Transverse colon (tissue), 4 donors: ENCODE data around the gene NRIP3.

Experiments used
- EP300 ChIP-seq: sonication (generic); formaldehyde crosslinking; IDR thresholded peaks from one replicate; pipeline ENCODE4 v1.6.1; 2017; ENCODE audit warnings: antibody characterized with exemption, low read depth
- POLR2A ChIP-seq: fragments of 450-650 bp; IDR thresholded peaks from one replicate; pipeline ENCODE4 v1.6.1; 2016; ENCODE audit warnings: antibody characterized with exemption, mild to moderate bottlenecking, moderate library complexity
- POLR2AphosphoS5 ChIP-seq, 3 donors: sonication (generic); formaldehyde crosslinking; IDR thresholded peaks; one replicate each; pipeline ENCODE4 v1.6.1; 2016; ENCODE audit warnings: antibody characterized with exemption in 3 of 3
- TF ChIP-seq, protein P1 (sequence below), 5 experiments: fragments of 200-600 bp in 3 of 5; fragments of 450-650 bp in 2 of 5; sonication (generic) in 3 of 5; IDR thresholded peaks; 1 replicate in 2 of 5; 2 replicates in 3 of 5; pipeline ENCODE4 v1.5.1; 2016 to 2017; ENCODE audit warnings: antibody characterized with exemption in 5 of 5, inconsistent platforms in 3 of 5, mild to moderate bottlenecking in 2 of 5, moderate library complexity in 1 of 5

DNA sequence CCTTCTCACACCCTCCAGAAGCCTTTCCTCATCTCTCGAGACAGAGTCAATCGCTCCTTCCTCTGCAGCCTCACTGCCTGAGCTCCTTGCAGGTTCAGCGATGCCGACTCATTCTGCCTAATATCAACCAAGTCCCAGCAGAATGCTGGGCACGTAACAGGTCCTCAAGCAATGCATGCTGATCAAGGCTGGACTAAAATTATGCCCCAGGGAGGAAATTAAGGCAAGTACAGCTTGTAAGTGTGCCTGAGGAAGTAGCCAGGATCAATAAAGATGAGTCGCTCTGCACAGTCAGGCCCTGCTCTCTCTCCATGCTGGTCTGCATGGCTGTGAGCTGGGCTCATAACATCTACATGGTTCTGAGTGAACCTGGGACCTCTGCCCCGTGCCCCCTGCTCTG lies 25.6 kb upstream of the NRIP3 start:
- TF ChIP-seq, protein P1, sequence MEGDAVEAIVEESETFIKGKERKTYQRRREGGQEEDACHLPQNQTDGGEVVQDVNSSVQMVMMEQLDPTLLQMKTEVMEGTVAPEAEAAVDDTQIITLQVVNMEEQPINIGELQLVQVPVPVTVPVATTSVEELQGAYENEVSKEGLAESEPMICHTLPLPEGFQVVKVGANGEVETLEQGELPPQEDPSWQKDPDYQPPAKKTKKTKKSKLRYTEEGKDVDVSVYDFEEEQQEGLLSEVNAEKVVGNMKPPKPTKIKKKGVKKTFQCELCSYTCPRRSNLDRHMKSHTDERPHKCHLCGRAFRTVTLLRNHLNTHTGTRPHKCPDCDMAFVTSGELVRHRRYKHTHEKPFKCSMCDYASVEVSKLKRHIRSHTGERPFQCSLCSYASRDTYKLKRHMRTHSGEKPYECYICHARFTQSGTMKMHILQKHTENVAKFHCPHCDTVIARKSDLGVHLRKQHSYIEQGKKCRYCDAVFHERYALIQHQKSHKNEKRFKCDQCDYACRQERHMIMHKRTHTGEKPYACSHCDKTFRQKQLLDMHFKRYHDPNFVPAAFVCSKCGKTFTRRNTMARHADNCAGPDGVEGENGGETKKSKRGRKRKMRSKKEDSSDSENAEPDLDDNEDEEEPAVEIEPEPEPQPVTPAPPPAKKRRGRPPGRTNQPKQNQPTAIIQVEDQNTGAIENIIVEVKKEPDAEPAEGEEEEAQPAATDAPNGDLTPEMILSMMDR (IDR thresholded peaks at IDR 0.05), result no peak
- TF ChIP-seq POLR2A (no peak), POLR2AphosphoS5 (IDR thresholded peaks at IDR 0.05) (no peak), EP300 (no peak)
